Glomerular visceral epithelial cell (primary cell): Measurements from ENCODE around the gene MYO9A.
"Not testable (repeated sequence)": the region's sequence is repeated elsewhere in the genome, so short reads cannot be mapped to it uniquely, and the experiment has no call there.

Experiments used
- DNase-seq: peaks from one replicate; pipeline ENCODE4 v3.0.0-alpha.2; 2016; ENCODE audit errors: extremely low spot score

Gene MYO9A

GRCh38 chr15:72092691-72093090 lies 25.3 kb downstream of the MYO9A start:
- no peak for DNase-seq

GRCh38 chr15:72092006-72092405 lies 25.9 kb downstream of the MYO9A start:
- no peak for DNase-seq

GRCh38 chr15:72086920-72087648 lies 30.9 kb downstream of the MYO9A start:
- DNase-seq, result no peak

GRCh38 chr15:72086010-72086697 lies 31.8 kb downstream of the MYO9A start:
- DNase-seq, result no peak

- DNase-seq, result no peak
Measured at GRCh38 chr15:72082176-72082575, 35.8 kb downstream of the MYO9A start.

GRCh38 chr15:72078887-72079286 lies 39.1 kb downstream of the MYO9A start:
- no peak for DNase-seq

GRCh38 chr15:72077950-72078349 lies 40.0 kb downstream of the MYO9A start:
- no peak for DNase-seq

- DNase-seq, result no peak
Measured at GRCh38 chr15:72074335-72075060, 43.5 kb downstream of the MYO9A start.

- not testable (repeated sequence) for DNase-seq
Measured at GRCh38 chr15:72071448-72071825, 46.5 kb downstream of the MYO9A start.

GRCh38 chr15:72070817-72071447 lies 47.0 kb downstream of the MYO9A start:
- no peak for DNase-seq

GRCh38 chr15:72068856-72069255 lies 49.1 kb downstream of the MYO9A start:
- DNase-seq, result no peak

- no peak for DNase-seq
Measured at GRCh38 chr15:72065801-72066200, 52.1 kb downstream of the MYO9A start.

- no peak for DNase-seq
Measured at GRCh38 chr15:72063186-72063585, 54.8 kb downstream of the MYO9A start.

GRCh38 chr15:72062319-72062718 lies 55.6 kb downstream of the MYO9A start:
- no peak for DNase-seq

GRCh38 chr15:72060687-72061250 lies 57.2 kb downstream of the MYO9A start:
- DNase-seq, result no peak

GRCh38 chr15:72058585-72058984 lies 59.4 kb downstream of the MYO9A start:
- DNase-seq, result no peak

GRCh38 chr15:72057548-72058091 lies 60.3 kb downstream of the MYO9A start:
- no peak for DNase-seq

GRCh38 chr15:72056217-72056616 lies 61.7 kb downstream of the MYO9A start:
- DNase-seq, result not testable (repeated sequence)

GRCh38 chr15:72053297-72053696 lies 64.7 kb downstream of the MYO9A start:
- DNase-seq, result not testable (repeated sequence)

GRCh38 chr15:72050700-72051099 lies 67.2 kb downstream of the MYO9A start:
- no peak for DNase-seq

- peak; percentile 10 for DNase-seq
Measured at GRCh38 chr15:72047020-72047419, 70.9 kb downstream of the MYO9A start.

GRCh38 chr15:72044956-72045355 lies 73.0 kb downstream of the MYO9A start:
- no peak for DNase-seq
